Measurements from ENCODE around the gene TMEM116.

- no peak for TF ChIP-seq POLR2AphosphoS5 (IDR thresholded peaks at IDR 0.05)
- no peak for TF ChIP-seq EP300 (IDR thresholded peaks at IDR 0.05; ENCODE audit: low read depth)
- TF ChIP-seq CTCF (IDR thresholded peaks at IDR 0.05) = no peak
- TF ChIP-seq POLR2A (IDR thresholded peaks at IDR 0.05) = no peak
Observed at GRCh38 chr12:111907740-111908139, 105.2 kb downstream of the TMEM116 start.

Data from transverse colon (tissue), 4 donors.